ENCODE data around the gene PDE2A.

- no peak for TF ChIP-seq EZH2 (IDR thresholded peaks at IDR 0.05; ENCODE audit: insufficient read depth, low read length)
- TF ChIP-seq, protein P1, sequence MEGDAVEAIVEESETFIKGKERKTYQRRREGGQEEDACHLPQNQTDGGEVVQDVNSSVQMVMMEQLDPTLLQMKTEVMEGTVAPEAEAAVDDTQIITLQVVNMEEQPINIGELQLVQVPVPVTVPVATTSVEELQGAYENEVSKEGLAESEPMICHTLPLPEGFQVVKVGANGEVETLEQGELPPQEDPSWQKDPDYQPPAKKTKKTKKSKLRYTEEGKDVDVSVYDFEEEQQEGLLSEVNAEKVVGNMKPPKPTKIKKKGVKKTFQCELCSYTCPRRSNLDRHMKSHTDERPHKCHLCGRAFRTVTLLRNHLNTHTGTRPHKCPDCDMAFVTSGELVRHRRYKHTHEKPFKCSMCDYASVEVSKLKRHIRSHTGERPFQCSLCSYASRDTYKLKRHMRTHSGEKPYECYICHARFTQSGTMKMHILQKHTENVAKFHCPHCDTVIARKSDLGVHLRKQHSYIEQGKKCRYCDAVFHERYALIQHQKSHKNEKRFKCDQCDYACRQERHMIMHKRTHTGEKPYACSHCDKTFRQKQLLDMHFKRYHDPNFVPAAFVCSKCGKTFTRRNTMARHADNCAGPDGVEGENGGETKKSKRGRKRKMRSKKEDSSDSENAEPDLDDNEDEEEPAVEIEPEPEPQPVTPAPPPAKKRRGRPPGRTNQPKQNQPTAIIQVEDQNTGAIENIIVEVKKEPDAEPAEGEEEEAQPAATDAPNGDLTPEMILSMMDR (IDR thresholded peaks at IDR 0.05; ENCODE audit: insufficient read depth, low read depth, low read length): no peak
Observed at GRCh38 chr11:72658989-72659640, 15.1 kb downstream of the PDE2A start.

Data from astrocyte (in vitro differentiated cells and primary cell).